Activated T-cell treated with anti-CD3 and anti-CD28 coated beads, Interleukin-2, amount 50 U/mL, for 1 hour (primary cell): ENCODE measurements around the gene MICALL2.

Experiments
- DNase-seq: peaks from one replicate; pipeline ENCODE4 v3.0.0-alpha.2; 2020

The MICALL2 gene

DNA sequence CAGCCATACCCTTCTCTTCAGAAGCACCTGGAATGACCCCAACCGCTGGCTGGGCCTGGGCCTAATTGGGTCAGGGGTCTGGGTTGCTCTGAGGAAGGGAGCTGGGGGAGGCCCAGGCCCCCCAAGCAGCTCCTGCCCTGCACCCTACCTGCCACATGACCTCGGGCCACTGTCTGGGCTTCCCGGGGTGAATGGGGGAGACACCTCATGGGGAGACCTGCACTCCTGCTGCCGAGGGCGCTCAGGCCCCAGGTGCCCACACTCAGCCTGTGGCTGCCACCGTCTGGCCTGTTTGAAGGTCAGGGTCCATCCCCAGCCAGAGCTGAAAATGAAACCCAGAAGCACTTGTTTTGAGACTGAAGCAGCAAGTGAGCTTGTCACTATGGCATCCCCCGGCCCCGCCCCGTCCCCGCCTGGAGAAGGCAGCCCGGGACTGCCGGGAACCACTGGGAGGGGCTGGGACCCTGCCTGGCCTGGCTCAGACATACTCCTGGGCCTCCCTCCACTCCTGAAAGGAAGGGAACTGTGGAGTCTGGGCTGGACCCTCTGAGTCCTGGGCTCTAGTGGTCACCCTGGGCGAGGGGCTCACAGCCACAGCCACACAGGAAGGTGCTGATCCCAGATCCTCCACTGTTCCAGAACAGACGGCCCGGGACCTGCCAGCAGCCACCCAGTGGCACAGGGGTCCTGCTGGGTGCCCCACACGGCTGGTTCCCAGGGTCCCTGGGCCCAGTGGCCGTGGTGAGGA, 7.4 kb upstream of the MICALL2 start:
- no peak for DNase-seq

DNA sequence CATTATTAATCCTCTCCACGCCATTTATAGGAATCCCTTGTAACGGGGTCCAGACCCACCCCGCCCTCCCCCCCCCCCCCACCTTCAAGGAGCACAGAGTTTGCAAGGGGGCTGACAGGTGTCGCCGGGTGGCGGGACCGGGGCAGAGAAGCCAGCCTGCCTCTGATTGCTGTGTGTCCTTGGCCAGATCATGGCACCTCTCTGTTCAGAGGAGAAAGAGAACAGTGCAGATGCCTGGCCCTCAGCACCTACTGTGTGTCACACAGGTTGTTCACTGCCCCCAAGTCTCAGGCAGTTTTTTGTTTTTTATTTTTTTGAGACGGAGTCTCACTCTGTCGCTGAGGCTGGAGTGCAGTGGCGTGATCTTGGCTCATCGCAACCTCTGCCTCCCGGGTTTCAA, 5.4 kb upstream of the MICALL2 start:
- DNase-seq: no peak

DNA sequence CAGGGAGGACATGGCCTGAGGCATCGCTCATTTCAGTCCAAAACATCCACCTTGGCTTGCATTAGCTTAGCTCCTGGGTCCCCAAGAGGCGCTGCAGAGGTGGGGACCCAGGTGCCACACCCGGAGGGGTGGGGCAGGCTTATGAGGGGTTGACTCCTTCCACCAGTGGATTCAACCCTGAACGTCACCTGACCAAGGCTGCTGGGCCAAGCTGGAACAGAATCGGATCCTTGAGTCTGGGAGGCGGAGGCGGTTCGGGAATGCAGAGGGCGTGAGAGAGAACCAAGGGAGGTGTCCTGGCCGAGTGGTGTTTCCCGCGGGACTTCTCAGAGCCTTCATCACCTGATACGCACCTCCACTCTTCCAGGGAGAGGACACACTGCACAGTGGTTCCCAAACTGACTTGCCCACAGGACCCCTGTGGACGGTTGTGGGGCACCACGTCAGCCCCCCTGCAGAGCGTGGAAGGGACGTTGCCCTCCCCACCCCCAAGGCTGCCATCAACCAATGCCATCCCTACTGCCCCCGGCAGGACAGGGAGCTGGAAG, 4.5 kb upstream of the MICALL2 start:
- DNase-seq: no peak

GRCh38 chr7:1461646-1462375, 2.5 kb upstream of the MICALL2 start:
- DNase-seq: no peak

DNA sequence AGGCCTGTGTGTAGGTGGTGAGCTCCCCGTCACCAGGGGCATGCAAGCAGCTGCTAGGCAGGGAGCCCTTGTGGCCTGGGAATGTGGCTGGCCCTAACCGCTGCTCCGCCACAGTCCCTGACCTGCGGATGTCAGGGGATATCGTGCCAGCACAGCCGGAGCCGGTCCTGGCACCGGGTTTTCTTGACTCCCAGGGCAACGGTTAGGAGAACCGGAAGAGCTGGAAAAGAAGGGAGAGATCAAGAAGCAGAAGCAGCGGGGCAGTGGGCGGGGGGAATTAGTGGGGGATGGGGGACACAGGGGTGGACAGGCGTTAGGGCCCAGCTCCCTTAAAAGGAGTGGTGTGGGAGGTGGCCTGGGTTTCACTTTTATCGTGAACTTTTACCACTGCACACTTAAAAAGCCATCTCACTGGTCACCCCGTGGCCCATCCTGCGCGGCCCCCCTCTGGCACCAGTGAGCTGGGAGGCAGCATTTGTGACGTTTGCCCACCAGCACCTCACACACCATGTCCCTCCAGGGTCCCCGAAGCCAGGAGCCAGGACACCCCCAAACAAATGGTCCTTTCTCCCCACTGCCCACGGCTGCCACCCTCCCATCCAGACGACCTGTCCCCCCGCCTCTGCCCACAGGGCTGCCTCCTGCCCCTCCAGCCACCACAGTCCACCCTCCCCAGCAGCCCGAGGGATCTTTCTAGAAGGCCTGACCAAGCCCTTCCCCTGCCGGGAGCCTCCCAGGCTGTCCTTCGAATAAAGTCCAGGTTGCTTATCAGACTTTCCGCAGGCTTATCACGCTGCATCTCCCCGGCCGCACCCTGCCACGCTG, 1.8 kb upstream of the MICALL2 start:
- DNase-seq: no peak

- DNase-seq: no peak
Observed at GRCh38 chr7:1459920-1460820, 900 bp upstream of the MICALL2 start.

DNA sequence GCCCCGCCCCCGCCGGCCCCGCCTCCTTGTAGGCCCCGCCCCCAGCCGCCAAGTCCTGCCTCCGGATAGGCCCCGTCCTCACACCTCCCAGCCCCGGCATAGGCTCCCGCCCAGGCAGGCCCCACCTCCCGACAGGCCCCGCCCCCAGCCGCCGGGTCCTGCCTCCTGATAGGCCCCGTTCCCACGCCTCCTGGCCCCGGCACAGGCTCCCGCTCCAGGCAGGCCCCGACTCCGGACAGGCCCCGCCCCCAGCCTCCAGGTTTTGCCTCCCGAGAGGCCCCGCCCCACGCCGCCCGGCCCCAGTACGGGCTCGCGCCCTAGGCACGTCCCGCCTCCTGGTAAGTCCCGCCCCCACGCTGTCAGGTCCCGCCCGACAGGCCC, 232 bp upstream of the MICALL2 start:
- DNase-seq: peak; percentile 98

DNA sequence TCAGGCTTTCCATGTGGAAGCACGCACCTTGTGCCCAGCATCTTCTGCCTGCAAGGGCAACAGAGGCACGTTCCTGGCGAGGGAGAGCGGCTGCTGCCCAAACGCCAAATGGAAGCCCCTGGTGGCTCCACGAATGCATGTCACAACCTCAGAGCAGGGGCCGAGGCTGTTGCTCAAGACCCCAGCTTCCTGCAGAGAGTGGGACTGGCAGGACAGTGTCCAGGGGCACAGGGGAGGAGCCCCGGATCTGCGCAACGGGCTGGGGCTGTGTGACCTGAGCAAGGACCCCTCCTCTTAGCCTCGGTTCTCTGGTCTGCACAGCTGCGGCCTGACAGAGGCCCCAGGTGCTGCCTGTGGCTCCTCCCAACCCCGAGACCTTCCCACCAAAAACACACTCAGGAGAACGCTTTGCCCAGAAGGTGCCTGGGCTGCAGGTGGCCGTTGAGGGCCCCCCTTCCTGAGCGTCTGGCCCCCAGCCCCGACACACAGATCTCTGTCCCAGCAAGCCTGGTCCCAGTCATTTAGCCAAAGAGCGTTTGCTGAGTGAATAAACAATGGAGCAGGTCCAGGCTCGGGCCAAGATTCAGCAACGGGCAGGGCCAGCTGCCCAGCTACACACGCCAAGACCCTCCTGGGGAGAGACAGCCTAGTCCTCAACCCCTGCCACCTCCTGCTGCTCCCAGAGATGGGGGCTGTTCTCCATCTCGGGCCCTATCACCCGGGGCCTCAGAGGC, 1.2 kb downstream of the MICALL2 start:
- DNase-seq: no peak

DNA sequence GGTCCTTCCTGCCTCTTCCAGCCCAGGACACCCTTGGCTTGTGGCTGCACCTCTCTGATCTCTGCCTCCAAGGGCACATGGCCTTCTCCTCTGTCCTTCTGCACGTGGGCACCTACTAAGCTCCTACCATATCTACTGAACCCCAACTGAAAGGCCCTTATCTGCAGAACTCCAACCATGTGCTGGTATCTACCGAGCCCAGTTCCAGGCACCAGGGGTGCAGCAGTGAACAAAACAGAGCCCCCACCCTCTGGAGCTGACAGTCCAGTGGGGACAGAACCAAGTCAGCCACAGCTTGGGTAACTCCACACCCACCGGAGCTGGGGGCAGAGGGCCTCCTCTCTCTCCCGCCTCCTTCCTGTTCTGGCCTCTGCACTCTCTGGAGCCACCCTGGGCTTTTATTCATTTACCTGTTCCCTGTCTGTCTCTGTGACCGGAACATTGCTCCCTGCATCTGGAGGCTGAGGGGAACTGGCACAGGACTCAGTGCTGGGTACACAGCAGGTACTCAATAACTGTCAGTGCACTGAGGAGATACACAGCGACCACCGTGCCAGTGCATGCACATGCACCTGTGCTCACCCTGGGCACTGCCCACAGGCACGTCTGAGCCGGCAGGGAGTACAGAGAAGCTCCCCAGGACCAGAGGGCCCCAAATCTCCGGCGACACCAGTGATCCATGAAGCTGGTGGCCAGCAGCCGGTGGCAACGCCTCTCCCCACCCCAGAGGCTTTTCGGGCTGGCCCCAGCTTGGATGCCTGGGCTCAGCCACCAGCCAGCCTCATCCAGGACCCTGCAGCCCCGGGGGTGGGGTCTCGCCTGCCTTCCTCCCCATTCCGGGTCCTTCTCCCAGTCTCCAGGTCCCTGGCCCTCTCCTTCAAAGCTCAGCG, 2.0 kb downstream of the MICALL2 start:
- no peak for DNase-seq

- DNase-seq: no peak
Observed at GRCh38 chr7:1455955-1456354, 3.3 kb downstream of the MICALL2 start.

- no peak for DNase-seq
Observed at GRCh38 chr7:1455241-1455939, 3.9 kb downstream of the MICALL2 start.

DNA sequence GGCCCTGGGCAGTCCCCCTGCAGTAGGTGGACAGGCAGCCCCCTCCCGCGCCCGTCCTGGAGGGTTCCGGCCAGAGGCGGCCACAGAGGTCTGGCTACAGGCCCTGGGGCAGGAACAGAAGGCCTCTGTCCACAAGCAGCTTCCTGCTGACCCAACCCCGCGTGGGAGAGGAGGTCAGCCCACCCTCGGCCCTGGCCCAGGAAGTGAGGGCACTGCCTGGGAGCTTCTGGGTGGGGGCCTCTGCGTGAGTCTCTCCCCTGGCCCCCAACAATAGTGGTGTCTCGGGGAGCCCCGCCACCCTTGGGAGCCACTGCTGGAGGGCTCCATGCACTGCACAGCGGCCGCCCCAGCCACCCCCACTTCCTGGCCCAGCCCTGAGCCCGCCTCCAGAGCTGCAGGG, 4.7 kb downstream of the MICALL2 start:
- DNase-seq: no peak

- DNase-seq: no peak
Observed at GRCh38 chr7:1452205-1452604, 7.1 kb downstream of the MICALL2 start.

- no peak for DNase-seq
Observed at GRCh38 chr7:1450987-1451386, 8.3 kb downstream of the MICALL2 start.

DNA sequence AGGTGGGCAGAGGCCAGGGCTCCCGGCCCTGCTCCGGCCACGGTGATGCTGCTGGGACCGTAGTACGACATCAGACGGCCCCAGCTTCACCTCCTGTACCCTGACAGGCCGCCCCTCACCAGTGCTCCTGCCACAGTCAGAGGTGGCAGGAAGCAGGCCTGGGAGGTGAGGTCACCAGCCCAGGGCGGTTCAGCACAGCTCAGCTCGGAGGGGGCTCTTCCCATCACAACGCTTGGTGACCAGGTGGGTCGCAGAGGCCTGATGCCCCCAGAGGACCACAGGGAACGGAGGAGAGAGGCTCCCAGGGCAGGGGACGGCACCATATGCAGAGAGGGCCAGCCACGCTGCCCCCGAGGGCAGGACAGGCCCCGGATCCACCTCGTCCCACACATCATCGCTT, 8.8 kb downstream of the MICALL2 start:
- DNase-seq: no peak

- no peak for DNase-seq
Observed at GRCh38 chr7:1449951-1450350, 9.3 kb downstream of the MICALL2 start.

- no peak for DNase-seq
Observed at GRCh38 chr7:1449501-1449900, 9.8 kb downstream of the MICALL2 start.

- no peak for DNase-seq
Observed at GRCh38 chr7:1448958-1449357, 10.3 kb downstream of the MICALL2 start.

DNA sequence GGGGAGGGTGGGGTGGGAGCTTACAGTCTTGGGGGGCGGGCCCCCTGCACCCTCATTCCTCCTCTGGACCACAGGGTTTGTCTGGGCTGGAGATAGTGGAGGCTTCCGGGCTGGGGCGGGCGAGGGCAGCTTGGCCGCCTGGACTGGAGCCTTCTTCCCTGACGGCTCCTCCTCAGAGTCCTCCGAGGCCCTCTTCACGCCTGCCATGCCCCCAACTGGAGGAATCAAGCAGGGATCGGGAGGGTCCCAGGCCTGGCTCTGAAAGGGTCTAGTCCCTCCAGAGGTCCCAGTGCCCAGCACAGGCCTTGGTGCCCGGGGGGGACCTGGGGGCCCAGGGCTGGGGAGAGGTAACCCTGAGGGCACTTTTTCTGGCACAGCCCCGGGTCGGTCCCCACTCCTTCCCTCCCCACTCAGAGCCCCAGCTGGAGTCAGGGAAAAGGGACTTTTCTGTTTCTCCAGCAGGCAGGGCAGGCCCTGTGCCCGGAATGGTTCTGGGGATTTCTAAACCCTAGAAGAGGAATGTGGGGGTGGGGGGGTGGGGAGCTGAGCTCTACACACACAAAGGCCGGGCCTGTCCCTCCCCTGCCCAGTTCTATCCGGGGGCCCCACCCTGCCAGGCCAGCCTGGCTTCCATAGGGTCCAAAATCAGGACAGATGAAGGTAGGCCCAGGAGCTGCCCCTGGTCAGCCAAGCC, 11.6 kb downstream of the MICALL2 start:
- DNase-seq: no peak
